Mucosa of rectum (tissue), 2 donors: Measurements from ENCODE around the gene IPCEF1.

Experiments
- H3K27ac ChIP-seq, 2 donors: one replicate each; pipeline ENCODE4 v1.7.0; 2013; ENCODE audit warnings: inconsistent platforms in 2 of 2, low read depth in 2 of 2, low read length in 2 of 2
- H3K27me3 ChIP-seq, 2 donors: one replicate each; pipeline ENCODE4 v1.7.0; 2013; ENCODE audit warnings: low read length in 2 of 2; ENCODE audit not compliant: control insufficient read depth in 2 of 2, insufficient read depth in 2 of 2
- H3K36me3 ChIP-seq, 2 donors: one replicate each; pipeline ENCODE4 v1.7.0; 2013; ENCODE audit warnings: low read length in 2 of 2; ENCODE audit not compliant: control insufficient read depth in 2 of 2, insufficient read depth in 2 of 2
- H3K4me1 ChIP-seq, 2 donors: one replicate each; pipeline ENCODE4 v1.7.0; 2013; ENCODE audit warnings: low read length in 2 of 2, mild to moderate bottlenecking in 1 of 2; ENCODE audit not compliant: control insufficient read depth in 2 of 2, insufficient read depth in 2 of 2
- H3K4me3 ChIP-seq, 2 donors: one replicate each; pipeline ENCODE4 v1.7.0; 2013; ENCODE audit warnings: low read length in 2 of 2
- H3K9ac ChIP-seq, 2 donors: one replicate each; pipeline ENCODE4 v1.7.0; 2013; ENCODE audit warnings: low read length in 2 of 2, low read depth in 1 of 2, mild to moderate bottlenecking in 1 of 2
- H3K9me3 ChIP-seq, 2 donors: one replicate each; pipeline ENCODE4 v1.7.0; 2013; ENCODE audit warnings: low read length in 2 of 2; ENCODE audit not compliant: control insufficient read depth in 2 of 2
- donor health status: healthy.
- donor health status: Normal muscosa, but diverticular disease.

The IPCEF1 gene

GRCh38 chr6:154257067-154257466 is 99.5 kb downstream of the IPCEF1 start:
- Histone ChIP-seq H3K4me3 (no peak overlapping the region), H3K36me3 (no peaks in the 10 kb centered on the region), H3K27me3 (no peaks in the 10 kb centered on the region), H3K9ac (no peak overlapping the region), H3K4me1 (peaks cover 0 to 4% of the 10 kb centered on the region in 2 donors), H3K27ac (no peak overlapping the region), H3K9me3 (no peaks in the 10 kb centered on the region)

GRCh38 chr6:154252678-154253077 is 103.9 kb downstream of the IPCEF1 start:
- Histone ChIP-seq H3K9me3 (no peaks in the 10 kb centered on the region), H3K4me1 (peaks cover 0 to 2% of the 10 kb centered on the region in 2 donors), H3K27ac (no peak overlapping the region), H3K9ac (no peak overlapping the region), H3K27me3 (no peaks in the 10 kb centered on the region), H3K36me3 (no peaks in the 10 kb centered on the region), H3K4me3 (no peak overlapping the region)

- H3K36me3 ChIP-seq: no peaks in the 10 kb centered on the region
- H3K27ac ChIP-seq: no peak overlapping the region
- H3K4me1 ChIP-seq: peaks cover 0 to 2% of the 10 kb centered on the region in 2 donors
- no peak overlapping the region for H3K9ac ChIP-seq
- no peaks in the 10 kb centered on the region for H3K9me3 ChIP-seq
- no peaks in the 10 kb centered on the region for H3K27me3 ChIP-seq
- H3K4me3 ChIP-seq: no peak overlapping the region
Observed at GRCh38 chr6:154251116-154251515, 105.5 kb downstream of the IPCEF1 start.

GRCh38 chr6:154249499-154250298 is 106.9 kb downstream of the IPCEF1 start:
- H3K27ac ChIP-seq: peak overlapping the region; percentile 44 to 77
- H3K9me3 ChIP-seq: no peaks in the 10 kb centered on the region
- H3K4me1 ChIP-seq: peaks cover 0 to 2% of the 10 kb centered on the region in 2 donors
- no peak overlapping the region for H3K4me3 ChIP-seq
- no peaks in the 10 kb centered on the region for H3K27me3 ChIP-seq
- H3K36me3 ChIP-seq: no peaks in the 10 kb centered on the region
- H3K9ac ChIP-seq: peak overlapping the region in 1 of 2 donors; percentile 29

DNA sequence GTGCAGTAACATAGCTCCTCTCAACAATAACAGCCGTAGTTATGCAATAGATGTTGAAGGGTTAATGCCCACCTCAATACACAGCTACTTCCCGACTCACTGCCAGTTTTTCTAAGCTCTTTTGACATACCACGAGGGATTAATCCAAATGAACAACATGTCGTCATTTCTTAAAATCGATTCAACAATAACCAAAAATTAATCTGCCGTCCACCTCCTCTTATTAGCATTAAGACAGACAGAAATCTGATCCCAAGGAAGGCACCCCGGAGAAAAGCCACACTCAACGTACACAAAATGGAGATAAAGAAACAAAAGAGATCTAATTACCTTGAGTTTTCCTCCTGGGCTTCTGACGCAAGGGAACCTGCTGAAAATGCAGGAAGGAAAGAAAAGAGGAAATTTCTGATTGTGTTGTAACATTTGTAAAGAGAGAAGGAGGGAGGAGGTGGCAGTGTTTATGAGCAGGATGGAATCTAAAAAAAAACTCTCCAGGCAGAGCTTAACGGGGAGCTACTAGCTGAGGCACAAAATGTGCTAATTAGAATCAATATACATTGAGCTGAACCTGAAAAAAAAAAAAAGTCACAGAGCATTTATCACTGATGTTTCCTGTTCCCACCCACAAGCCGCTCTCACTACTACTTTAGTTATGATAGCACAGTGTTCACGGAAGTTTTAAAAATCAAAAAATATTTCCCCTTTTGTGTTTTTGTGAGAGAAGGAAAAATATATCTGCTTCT is 109.3 kb downstream of the IPCEF1 start:
- peak overlapping the region; percentile 38 to 56 for H3K4me3 ChIP-seq
- no peaks in the 10 kb centered on the region for H3K27me3 ChIP-seq
- H3K9me3 ChIP-seq: no peaks in the 10 kb centered on the region
- peak overlapping the region in 1 of 2 donors; percentile 7 for H3K27ac ChIP-seq
- H3K9ac ChIP-seq: no peak overlapping the region
- no peaks in the 10 kb centered on the region for H3K36me3 ChIP-seq
- H3K4me1 ChIP-seq: peaks cover 0 to 2% of the 10 kb centered on the region in 2 donors

- H3K36me3 ChIP-seq: no peaks in the 10 kb centered on the region
- H3K9ac ChIP-seq: no peak overlapping the region
- H3K4me1 ChIP-seq: peaks cover 0 to 2% of the 10 kb centered on the region in 2 donors
- no peak overlapping the region for H3K27ac ChIP-seq
- no peaks in the 10 kb centered on the region for H3K9me3 ChIP-seq
- H3K27me3 ChIP-seq: no peaks in the 10 kb centered on the region
- peak overlapping the region; percentile 38 to 56 for H3K4me3 ChIP-seq
Observed at GRCh38 chr6:154246723-154247118, 109.9 kb downstream of the IPCEF1 start.

DNA sequence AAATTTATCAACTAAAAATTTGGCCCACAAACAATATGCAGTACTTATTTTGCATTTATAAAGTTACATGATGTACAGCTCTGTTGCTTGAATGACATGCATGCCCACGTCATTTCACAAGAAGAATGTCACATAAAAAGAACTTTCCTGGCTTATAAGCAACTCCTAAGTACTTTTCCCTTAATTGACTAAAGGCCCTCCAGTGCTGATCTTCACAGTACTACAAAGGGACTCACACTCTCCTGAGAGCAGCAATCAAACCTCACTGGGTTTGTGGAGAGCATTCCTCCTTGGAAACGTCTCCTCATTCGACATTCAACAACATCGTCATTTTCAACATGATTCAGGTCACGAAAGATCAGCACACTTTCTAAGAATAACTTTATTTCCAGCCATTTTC is 111.1 kb downstream of the IPCEF1 start:
- Histone ChIP-seq H3K27ac (no peak overlapping the region), H3K36me3 (no peaks in the 10 kb centered on the region), H3K27me3 (no peaks in the 10 kb centered on the region), H3K4me3 (peak overlapping the region in 1 of 2 donors; percentile 34), H3K4me1 (peaks cover 0 to 2% of the 10 kb centered on the region in 2 donors), H3K9ac (no peak overlapping the region), H3K9me3 (no peaks in the 10 kb centered on the region)

DNA sequence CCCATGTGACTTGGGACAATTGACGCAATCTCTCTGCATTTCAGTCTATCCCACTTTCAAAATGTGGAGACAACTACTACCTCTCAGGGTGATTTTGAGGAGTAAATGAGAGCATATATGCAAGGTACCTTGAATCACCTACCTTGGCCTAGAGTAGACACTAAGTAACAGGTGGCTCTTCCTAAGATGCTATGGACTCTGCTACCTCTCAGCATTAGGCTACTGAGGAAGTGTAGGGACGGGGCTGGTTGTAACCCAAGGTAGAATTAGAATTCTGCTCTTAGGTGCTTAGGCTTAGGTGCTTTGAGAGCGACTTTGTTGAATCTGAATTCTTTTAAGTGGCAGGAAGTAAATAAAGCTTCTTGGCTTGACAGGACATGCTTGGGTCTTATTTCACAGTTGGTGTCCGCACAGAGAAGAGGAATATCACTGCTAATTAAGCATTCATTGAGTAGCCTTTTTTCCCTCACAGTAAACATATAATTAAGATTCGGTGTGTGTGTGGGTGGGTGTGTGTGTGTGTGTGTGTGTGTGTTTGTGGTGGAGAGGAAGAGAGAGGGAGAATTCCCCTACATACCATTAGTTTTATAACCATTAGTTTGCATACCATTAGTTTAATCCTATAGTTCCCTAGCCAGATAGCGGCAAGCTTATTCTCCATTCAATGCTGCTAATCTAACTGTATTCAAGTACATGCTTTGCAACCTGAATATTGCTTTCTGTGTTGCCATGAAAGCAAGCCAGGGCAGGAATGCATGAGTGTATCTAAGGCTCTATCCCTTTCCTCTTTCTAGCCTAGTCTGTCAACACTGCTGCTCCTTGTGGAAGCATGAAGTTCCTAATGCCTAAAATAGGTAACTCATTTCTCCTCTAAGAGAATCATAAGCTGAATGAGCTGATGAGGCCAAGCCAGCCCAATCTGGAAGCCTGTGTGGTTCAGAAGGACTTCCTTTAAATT is 112.5 kb downstream of the IPCEF1 start:
- no peaks in the 10 kb centered on the region for H3K9me3 ChIP-seq
- no peak overlapping the region for H3K4me3 ChIP-seq
- no peak overlapping the region for H3K27ac ChIP-seq
- H3K27me3 ChIP-seq: no peaks in the 10 kb centered on the region
- H3K9ac ChIP-seq: no peak overlapping the region
- H3K36me3 ChIP-seq: no peaks in the 10 kb centered on the region
- H3K4me1 ChIP-seq: no peaks in the 10 kb centered on the region

DNA sequence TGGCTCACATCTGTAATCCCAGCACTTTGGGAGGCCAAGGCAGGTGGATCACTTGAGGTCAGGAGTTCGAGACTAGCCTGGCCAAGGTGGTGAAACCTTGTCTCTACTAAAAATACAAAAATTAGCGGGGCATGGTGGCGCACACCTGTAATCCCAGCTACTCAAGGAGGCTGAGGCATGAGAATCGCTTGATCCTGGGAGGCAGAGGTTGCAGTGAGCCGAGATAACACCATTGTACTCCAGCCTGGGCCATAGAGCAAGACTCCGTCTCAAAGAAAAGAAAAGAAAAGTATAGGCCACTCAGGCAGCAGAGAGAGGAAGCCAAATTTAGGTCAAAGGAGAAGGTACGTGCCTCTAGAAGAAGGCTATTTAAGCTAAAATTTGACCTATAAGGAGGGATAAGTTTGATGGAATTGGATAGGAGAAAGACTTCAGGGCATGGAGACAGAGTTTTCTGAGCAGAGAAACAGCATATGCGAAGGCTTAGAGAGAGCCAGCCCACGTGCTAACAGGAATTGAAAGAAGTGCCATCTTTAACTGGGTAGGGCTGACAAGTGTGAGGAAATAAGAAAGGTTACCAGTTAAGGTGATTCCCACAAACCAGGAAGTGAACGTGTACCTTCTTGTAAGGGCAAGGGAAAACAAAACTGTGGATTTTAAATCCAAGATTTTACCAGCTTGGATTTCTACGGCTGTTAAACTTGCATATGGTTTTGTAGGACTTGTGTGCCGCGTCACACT is 113.8 kb downstream of the IPCEF1 start:
- H3K4me3 ChIP-seq: no peak overlapping the region
- no peaks in the 10 kb centered on the region for H3K4me1 ChIP-seq
- H3K27ac ChIP-seq: no peak overlapping the region
- H3K27me3 ChIP-seq: no peaks in the 10 kb centered on the region
- H3K9ac ChIP-seq: no peak overlapping the region
- H3K36me3 ChIP-seq: no peaks in the 10 kb centered on the region
- H3K9me3 ChIP-seq: no peaks in the 10 kb centered on the region
